ENCODE data around the gene DSCAM.

GRCh38 chr21:40130476-40130875 is 716.5 kb downstream of the DSCAM start:
- TF ChIP-seq EZH2 (IDR thresholded peaks at IDR 0.05; ENCODE audit: insufficient read depth, poor library complexity, severe bottlenecking) = no peak
- TF ChIP-seq EZH2phosphoT487 (IDR thresholded peaks at IDR 0.05; ENCODE audit: insufficient read depth, low read depth) = no peak
